ELR (cell line): Measurements from ENCODE around the gene NOP53.
"Not testable (repeated sequence)": the region's sequence is repeated elsewhere in the genome, so short reads cannot be mapped to it uniquely, and the experiment has no call there.

Experiments used
- DNase-seq: peaks from one replicate; pipeline ENCODE4 v3.0.0-alpha.2; 2015; ENCODE audit warnings: low read depth

Gene NOP53

GRCh38 chr19:47745010-47745901, at the start of gene NOP53:
Gene NOP53 (plus strand): TSS chr19:47745546. CDS start chr19:47745560, 14 bp downstream.
- DNase-seq, result peak; percentile 97

GRCh38 chr19:47696635-47697034, 48.7 kb upstream of the NOP53 start:
- no peak for DNase-seq

GRCh38 chr19:47697863-47698609, 47.3 kb upstream of the NOP53 start:
- peak; percentile 83 for DNase-seq

- no peak for DNase-seq
These were observed 46.6 kb upstream of the NOP53 start for GRCh38 chr19:47698631-47699359.

GRCh38 chr19:47699360-47699917, 45.9 kb upstream of the NOP53 start:
- DNase-seq, result peak; percentile 60

GRCh38 chr19:47700934-47701716, 44.2 kb upstream of the NOP53 start:
- DNase-seq, result no peak

GRCh38 chr19:47701717-47702552, 43.4 kb upstream of the NOP53 start:
- no peak for DNase-seq

- no peak for DNase-seq
These were observed 42.7 kb upstream of the NOP53 start for GRCh38 chr19:47702671-47703070.

- no peak for DNase-seq
These were observed 42.0 kb upstream of the NOP53 start for GRCh38 chr19:47703301-47703700.

- peak; percentile 10 for DNase-seq
These were observed 41.3 kb upstream of the NOP53 start for GRCh38 chr19:47704024-47704423.

GRCh38 chr19:47704656-47705055, 40.7 kb upstream of the NOP53 start:
- no peak for DNase-seq

- peak; percentile 86 for DNase-seq
These were observed 38.0 kb upstream of the NOP53 start for GRCh38 chr19:47707135-47707925.

GRCh38 chr19:47711652-47712242, 33.6 kb upstream of the NOP53 start:
- DNase-seq, result no peak

GRCh38 chr19:47713046-47714021, 32.0 kb upstream of the NOP53 start, which contains the start of gene EHD2:
Gene EHD2 (plus strand): TSS chr19:47713422. CDS start chr19:47716613, 3,191 bp downstream.
- peak; percentile 77 for DNase-seq

GRCh38 chr19:47714339-47714738, 31.0 kb upstream of the NOP53 start:
- DNase-seq, result no peak

GRCh38 chr19:47714855-47715254, 30.5 kb upstream of the NOP53 start:
- DNase-seq, result not testable (repeated sequence)

GRCh38 chr19:47716270-47716937, 28.9 kb upstream of the NOP53 start:
- DNase-seq, result no peak
